ENCODE results near the gene CYTH2.

- no peak for TF ChIP-seq REPIN1 (tag by site-specific recombination; IDR thresholded peaks at IDR 0.05; ENCODE audit: low read depth)
- TF ChIP-seq ZNF341 (tag by site-specific recombination; IDR thresholded peaks at IDR 0.05; ENCODE audit: low read depth), result no peak
- TF ChIP-seq ZNF311 (tag by site-specific recombination; IDR thresholded peaks at IDR 0.05; ENCODE audit: borderline replicate concordance), result no peak
- no peak for TF ChIP-seq ZBTB7A (tag by site-specific recombination; IDR thresholded peaks at IDR 0.05; ENCODE audit: low read depth)
- TF ChIP-seq ZNF274 (IDR thresholded peaks at IDR 0.05; ENCODE audit: low read length), result no peak
- no peak for TF ChIP-seq ZNF274 (tag by site-specific recombination; IDR thresholded peaks at IDR 0.05; ENCODE audit: borderline replicate concordance)
- no peak for TF ChIP-seq SETDB1 (IDR thresholded peaks at IDR 0.05; ENCODE audit: insufficient read length, low read length)
- no peak for TF ChIP-seq ZEB2 (tag by site-specific recombination; IDR thresholded peaks at IDR 0.05)
- no peak for TF ChIP-seq ZNF138 (tag by site-specific recombination; IDR thresholded peaks at IDR 0.05; ENCODE audit: borderline replicate concordance)
- no peak for TF ChIP-seq ZFP41 (tag by site-specific recombination; IDR thresholded peaks at IDR 0.05; ENCODE audit: borderline replicate concordance)
- TF ChIP-seq CTCF (tag by site-specific recombination; IDR thresholded peaks at IDR 0.05), result no peak
These were observed 43.5 kb downstream of the CYTH2 start for GRCh38 chr19:48512504-48513288.

All from HEK293 (cell line).